NCI-H1092 (cell line): ENCODE measurements around the gene SLC25A3.
"Not testable (repeated sequence)": the region's sequence is repeated elsewhere in the genome, so short reads cannot be mapped to it uniquely, and the experiment has no call there.

Experiments used
- DNase-seq: peaks from one replicate; lab custom pipeline; 2025; lab: John Stamatoyannopoulos, UW

Gene SLC25A3

DNA sequence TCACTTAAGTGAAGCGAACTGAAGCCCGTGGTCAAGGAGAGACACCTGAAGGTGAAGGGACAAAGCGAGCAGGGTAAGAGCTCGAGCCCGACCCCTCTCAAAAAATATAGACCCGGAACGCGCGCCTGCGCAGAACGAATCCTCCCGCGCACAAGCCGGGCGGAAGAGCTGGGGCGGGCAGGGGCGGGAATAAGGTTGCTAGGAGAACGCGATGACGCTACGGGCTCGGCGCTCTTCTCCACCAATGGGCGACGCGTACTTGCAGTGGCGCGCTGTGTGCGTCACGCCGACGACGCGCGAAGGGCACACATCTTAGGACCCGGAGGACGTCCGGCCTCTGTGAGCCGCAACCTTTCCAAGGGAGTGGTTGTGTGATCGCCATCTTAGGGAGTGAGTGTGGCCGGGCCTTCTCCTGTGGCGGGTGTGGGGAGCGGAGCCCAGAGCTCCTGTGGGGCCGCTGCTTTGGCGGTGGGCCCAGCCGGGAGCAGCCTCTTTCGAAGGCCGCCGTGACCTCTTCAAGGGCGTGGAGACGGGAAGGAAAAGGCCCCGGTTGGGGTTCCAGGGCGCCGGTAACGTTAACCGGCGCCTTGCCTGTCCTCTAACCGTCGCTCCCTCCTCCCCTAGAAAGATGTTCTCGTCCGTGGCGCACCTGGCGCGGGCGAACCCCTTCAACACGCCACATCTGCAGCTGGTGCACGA is at the start of gene SLC25A3:
TSS of gene SLC25A3 (plus strand) at position 336 of the 699 bp plus-strand sequence. CDS start at position 629, 293 bp downstream.
- DNase-seq, result peak; percentile 92

- DNase-seq, result no peak
Observed at GRCh38 chr12:98543701-98544100, 49.8 kb upstream of the SLC25A3 start.

DNA sequence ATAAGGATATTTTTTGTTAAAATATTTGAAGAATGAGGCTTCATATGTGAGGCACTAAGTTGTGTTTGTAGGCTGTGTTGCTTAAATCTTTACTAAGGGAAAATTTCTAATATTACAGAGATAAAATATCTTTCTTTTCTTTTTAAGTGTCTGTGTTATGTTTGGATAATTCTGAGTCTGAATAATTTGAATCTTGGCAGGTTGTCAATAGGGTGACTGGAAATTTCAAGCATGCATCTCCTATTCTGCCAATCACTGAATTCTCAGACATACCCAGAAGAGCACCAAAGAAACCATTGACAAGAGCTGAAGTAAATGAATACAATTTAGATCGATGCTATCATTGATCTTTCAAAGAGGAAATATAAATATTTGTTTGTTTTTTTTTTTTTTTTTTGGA is 48.7 kb upstream of the SLC25A3 start:
- no peak for DNase-seq

DNA sequence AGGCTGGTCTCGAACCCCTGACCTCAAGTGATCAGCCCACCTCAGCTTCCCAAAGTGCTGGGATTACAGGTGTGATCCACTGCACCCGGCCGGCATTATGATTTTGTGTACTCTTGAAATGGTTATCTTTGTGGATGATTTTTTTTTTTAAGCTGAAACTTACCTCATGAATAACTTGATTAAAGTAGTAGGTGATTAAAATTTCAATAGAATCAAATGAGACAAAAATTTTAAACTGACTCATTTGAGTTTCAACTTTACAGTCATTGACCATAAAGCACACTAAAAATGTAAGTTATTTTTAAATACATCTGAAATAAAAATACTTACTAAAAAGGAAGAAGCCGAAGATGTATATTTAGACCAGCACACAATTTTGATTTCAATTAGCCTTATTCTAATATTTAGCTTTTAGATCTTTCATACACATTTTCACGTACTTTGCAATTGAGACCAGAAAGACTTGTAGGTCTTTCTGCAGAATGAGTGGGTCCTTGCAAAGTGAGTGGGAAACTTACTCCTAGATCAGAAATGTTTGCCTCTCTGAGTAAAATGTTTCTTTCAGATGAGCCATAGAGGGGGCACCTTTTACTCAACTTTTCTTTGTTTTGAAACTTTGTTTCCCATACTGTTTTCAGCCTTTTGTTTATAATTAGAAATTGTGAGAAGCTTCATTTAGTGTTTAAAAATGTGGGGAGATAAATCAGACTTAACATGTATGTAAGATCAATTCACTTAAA is 43.9 kb upstream of the SLC25A3 start:
- no peak for DNase-seq

DNA sequence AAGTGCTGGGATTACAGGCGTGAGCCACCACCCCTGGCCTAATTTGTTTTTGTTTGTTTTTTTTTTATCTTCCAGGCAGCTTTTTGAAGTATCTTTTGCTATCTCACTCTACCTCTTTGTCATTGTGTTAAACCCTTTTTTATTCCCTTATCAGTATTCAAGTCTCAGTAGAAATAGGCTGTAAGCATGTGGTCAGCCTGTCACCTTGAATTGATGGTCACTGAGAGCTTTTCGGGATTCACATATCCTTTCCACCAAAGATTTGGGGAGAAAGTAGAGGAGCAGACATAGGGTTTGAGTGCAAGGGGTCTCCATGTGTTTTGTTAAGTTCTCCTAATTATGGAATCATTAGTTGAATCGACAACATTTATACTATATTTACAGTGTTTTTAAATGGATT is 41.7 kb upstream of the SLC25A3 start:
- DNase-seq, result no peak

DNA sequence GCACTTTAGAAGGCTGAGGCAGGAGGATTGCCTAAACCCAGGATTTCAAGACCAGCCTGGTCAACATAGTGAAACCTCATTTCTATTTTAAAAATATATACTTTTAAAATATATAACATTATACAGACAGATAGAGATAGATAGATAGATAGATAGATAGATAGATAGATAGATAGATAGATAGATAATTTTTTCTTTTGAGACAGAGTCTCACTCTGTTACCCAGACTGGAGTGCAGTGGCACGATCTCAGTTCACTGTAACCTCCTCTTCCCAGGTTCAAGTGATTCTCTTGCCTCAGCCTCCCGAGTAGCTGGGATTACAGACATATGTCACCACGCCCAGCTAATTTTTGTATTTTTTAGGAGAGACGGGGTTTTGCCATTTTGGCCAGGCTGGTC is 35.4 kb upstream of the SLC25A3 start:
- not testable (repeated sequence) for DNase-seq

GRCh38 chr12:98559666-98560065 is 33.8 kb upstream of the SLC25A3 start:
- no peak for DNase-seq

- DNase-seq, result no peak
Observed at GRCh38 chr12:98561846-98562245, 31.6 kb upstream of the SLC25A3 start.

DNA sequence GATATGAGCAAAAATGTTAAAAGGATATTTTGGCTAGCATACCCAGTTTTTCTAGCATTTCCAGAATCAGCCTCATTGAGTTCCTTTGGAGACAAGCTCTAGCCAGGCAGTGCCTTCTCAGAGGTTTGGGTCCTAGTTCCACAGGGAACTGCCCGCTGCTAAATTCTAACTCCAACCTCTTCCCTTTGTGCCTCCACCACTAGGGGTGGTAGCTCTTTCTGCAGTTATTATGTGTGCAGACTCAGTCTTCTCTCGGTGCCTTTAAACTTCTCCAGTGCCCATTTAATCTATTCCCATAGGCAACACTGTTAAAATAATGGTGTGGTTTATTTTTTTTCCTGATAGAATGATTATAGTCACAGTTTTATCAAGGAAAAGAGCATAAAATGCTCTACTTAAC is 21.5 kb upstream of the SLC25A3 start:
- DNase-seq, result no peak

DNA sequence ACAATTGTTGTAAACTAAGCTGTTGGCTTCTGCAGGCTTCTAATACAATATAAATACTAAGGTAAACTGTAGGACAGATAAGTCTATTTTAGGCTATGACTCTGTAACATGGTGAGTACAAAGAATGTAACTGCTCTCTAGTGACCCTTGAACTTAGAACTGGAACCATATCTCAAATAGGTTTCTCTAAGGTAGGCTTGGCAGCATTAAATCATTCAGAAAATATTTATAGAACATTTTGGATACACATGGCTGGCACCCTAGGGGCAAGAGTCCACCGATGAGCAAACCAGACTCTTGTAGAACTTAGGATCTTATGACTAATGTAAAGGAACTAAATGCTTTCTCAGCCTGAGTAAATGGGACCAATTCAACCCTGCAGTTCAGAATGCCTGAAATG is 19.4 kb upstream of the SLC25A3 start:
- DNase-seq, result no peak

DNA sequence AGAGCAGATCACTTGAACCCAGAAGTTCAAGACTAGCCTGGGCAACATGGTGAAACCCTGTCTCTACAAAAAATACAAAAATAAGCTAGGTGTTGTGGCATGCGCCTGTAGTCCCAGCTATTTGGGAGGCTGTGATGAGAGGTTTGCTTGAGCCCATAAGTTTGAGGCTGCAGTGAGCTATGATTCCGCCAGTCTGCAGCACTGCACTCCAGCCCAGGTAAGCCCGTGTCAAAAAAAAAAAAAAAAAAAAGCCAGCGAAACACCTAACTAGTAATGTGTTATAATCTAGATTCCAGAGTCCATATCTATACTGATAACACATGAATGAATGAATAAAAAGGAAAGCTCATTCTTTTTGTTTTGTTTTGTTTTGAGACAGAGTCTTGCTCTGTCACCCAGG is 18.5 kb upstream of the SLC25A3 start:
- DNase-seq, result no peak

DNA sequence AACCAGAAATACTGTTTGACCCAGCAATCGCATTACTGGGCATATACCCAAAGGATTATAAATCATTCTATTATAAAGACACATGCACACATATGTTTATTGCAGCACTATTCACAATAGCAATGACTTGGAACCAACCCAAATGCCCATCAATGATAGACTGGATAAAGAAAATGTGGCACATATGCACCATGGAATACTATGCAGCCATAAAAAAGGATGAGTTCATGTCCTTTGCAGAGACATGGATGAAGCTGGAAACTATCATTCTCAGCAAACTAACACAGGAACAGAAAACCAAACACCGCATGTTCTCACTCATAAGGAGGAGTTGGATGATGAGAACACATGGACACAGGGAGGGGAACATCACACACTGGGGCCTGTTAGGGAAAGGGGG is 16.7 kb upstream of the SLC25A3 start:
- not testable (repeated sequence) for DNase-seq

DNA sequence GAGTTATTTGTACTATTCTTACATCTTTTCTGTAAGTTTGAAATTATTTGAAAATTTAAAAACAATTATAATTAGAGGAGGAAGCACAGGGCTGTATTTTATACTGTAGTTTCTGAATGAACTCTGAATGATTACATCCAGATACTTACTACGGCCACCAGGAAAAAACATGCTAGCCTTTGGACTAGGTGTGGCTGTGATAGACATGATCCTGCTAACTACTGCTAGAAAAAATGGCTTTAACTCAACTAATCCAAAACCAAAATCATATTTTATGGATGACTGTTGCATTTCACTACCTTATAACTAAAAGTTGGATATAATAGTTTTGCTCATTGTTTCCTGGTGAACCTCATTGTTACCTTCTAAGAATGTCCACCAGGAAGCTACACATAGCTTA is 15.1 kb upstream of the SLC25A3 start:
- no peak for DNase-seq

GRCh38 chr12:98578821-98579220 is 14.7 kb upstream of the SLC25A3 start:
- DNase-seq, result no peak

GRCh38 chr12:98579347-98579746 is 14.1 kb upstream of the SLC25A3 start:
- no peak for DNase-seq

DNA sequence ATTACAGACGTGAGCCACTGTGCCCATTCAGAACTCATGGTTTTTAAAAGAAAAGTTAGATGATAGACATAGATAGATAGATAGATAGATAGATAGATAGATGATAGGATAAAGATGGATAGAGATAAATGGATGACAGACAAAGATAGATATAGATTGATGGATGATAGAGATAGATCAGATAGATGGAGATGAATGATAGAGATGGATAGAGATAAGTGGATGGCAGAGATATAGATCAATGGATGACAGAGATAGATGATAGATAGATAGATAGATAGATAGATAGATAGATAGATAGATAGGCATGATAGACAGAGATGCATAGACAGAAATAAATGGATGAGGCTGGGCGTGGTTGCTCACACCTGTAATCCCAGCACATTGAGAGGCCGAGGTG is 13.7 kb upstream of the SLC25A3 start:
- DNase-seq, result no peak

DNA sequence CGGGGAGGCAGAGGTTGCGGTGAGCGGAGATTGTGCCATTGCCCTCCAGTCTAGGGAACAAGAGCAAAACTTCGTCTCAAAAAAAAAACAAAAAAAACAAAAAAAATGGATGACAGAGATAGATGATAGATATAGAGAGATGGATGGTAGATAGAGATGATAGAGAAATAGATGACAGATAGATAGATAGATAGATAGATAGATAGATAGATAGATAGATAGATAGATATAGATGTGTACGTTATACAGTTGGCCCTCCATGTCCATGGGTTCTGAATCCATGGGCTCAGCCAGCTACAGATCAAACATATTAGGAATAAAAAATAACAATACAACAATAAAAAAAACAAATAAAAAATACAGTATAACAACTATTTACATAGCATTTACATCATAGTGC is 12.8 kb upstream of the SLC25A3 start:
- DNase-seq, result no peak

DNA sequence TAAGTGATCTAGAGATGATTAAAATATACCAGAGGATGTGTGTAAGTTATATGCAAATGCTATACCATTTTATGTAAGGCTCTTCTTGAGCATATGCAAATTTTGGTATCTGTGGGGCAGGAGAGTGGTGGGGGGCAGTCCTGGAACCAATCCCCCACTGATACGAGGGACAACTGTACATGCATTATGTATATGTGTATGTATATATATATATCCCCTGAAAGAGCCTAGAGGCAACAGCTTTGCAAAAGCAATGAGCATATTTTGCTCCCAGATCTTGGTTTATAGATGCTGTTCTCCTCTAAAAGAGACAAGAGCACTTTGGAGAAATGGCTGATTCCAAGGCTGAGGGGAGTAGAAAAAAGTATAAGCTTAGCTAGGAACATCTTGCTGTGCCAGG is 12.4 kb upstream of the SLC25A3 start:
- no peak for DNase-seq

- DNase-seq, result no peak
Observed at GRCh38 chr12:98582093-98582492, 11.4 kb upstream of the SLC25A3 start.

DNA sequence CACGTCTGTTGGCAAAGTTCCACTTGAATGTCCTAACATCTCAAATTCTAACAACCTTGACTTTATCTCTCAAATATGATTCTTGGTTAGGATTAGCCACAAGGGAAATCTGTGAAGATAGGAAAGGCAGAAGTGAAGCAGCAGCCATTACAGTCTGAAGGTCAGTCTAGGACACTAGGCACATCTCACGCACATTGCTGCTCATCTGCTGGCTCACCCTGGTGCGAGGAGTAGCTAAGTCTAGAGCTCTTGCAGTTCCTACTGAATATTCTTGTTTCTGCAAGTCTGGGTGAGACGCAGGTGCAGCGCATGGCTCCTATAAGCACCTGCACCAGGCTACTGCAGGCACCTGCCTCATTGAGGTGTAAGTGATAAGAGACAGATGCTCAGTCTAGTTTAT is 6.4 kb upstream of the SLC25A3 start:
- no peak for DNase-seq

DNA sequence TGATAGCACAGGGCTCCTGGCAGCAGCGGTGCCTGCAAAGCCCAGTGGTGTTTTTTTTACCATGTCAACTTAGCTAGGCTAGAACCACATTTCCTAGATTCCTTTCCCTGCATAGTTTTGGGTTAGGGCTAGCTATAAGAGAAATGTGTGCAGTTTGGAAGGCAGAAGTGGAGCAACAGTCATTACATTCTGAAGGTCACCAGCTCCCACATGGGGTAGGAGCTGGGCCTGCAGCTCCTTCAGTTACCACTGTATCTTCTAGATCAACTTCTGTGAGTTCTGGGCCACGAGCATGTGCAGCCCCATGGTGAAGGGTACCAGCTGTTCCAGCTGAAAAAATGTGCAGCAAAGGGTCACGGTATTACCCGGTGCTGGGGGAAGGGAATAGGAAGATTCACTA is 2.3 kb upstream of the SLC25A3 start:
- DNase-seq, result no peak

DNA sequence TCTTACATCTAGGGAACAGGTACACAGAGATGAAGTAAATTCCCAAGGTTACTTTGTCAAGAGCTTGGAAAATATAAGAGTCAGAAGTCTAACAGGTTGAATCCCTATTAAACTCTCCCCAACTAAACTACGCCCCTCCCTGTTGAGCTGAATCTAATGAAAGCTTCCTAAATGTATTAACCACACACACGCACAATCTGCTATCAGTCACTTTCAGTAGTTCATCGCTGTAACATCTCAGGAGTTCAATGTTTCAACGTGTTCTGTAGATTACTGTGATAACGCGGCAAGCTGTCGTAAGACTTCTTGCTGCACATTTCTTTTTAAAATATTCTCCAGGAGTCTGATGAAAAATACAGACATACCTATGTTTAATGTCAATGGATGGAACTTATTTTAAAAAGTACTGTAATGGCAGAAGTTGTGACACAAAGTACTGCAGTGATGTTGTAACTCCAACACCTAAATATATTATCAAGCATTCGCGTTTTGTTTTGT is 612 bp upstream of the SLC25A3 start:
- no peak for DNase-seq

- DNase-seq, result no peak
Observed at GRCh38 chr12:98594050-98594835, 757 bp downstream of the SLC25A3 start.
